COLO668 (cell line): ENCODE results near the gene UBL4A.

Experiments used
- DNase-seq: peaks from one replicate; lab custom pipeline; 2025; ENCODE audit not compliant: unreplicated experiment; lab: John Stamatoyannopoulos, UW

The UBL4A gene

GRCh38 chrX:154483325-154483724 is 3.1 kb downstream of the UBL4A start:
- DNase-seq: no peak

GRCh38 chrX:154482786-154483185 is 3.6 kb downstream of the UBL4A start:
- no peak for DNase-seq

- DNase-seq: no peak
These were observed 4.4 kb downstream of the UBL4A start for GRCh38 chrX:154481911-154482601.

GRCh38 chrX:154481195-154481594 is 5.2 kb downstream of the UBL4A start:
- no peak for DNase-seq

- DNase-seq: peak; percentile 97
These were observed 7.4 kb downstream of the UBL4A start, which contains the start of gene LAGE3 for GRCh38 chrX:154478728-154479622. LAGE3 (minus strand) TSS chrX:154479281; CDS start chrX:154478915, 366 bp downstream.

- no peak for DNase-seq
These were observed 8.4 kb downstream of the UBL4A start for GRCh38 chrX:154477891-154478477.

- DNase-seq: peak; percentile 17
These were observed 9.6 kb downstream of the UBL4A start for GRCh38 chrX:154476821-154477220.

GRCh38 chrX:154473683-154474082 is 12.7 kb downstream of the UBL4A start:
- DNase-seq: no peak

- no peak for DNase-seq
These were observed 13.5 kb downstream of the UBL4A start for GRCh38 chrX:154472685-154473632.

GRCh38 chrX:154471839-154472684 is 14.4 kb downstream of the UBL4A start:
- no peak for DNase-seq

GRCh38 chrX:154470914-154471568 is 15.4 kb downstream of the UBL4A start:
- DNase-seq: no peak

GRCh38 chrX:154470434-154470833 is 16.0 kb downstream of the UBL4A start:
- DNase-seq: no peak

GRCh38 chrX:154469880-154470279 is 16.5 kb downstream of the UBL4A start:
- DNase-seq: no peak

GRCh38 chrX:154469114-154469513 is 17.3 kb downstream of the UBL4A start:
- no peak for DNase-seq

- DNase-seq: no peak
These were observed 18.2 kb downstream of the UBL4A start for GRCh38 chrX:154468217-154468616.

- DNase-seq: no peak
These were observed 18.9 kb downstream of the UBL4A start for GRCh38 chrX:154467556-154467955.

GRCh38 chrX:154466907-154467306 is 19.5 kb downstream of the UBL4A start:
- no peak for DNase-seq

GRCh38 chrX:154466036-154466435 is 20.4 kb downstream of the UBL4A start:
- no peak for DNase-seq

GRCh38 chrX:154465601-154466000 is 20.8 kb downstream of the UBL4A start:
- no peak for DNase-seq
